Measurements from ENCODE around the gene SDK1. TPM values are rescaled to one million over a fixed set of nuclear protein-coding genes. Genes with fewer than 3 reads are reported as not detected.

SDK1 gene
- total and polyA plus RNA-seq, 2 of the 8 experiments (the other 6 are each of a cell fraction or from before 2014, with no cell fraction given), result 3.3 to 7.2 TPM

GRCh38 chr7:4307316-4308204 lies 1006.5 kb downstream of the SDK1 start:
- Histone ChIP-seq H3K9me3 (ENCODE audit: insufficient read depth in 2 of 2, low read depth in 1 of 2, low read length in 1 of 2) (peaks cover 28 to 52% of the 10 kb centered on the region in 2 experiments; a peak in 2 of 4 replicates), H4K8ac (ENCODE audit: extremely low read depth, insufficient read depth, low read length) (peak overlapping the region; percentile 79; the same call in 1 of the 2 replicates), H3K18ac (ENCODE audit: extremely low read depth, low read length) (no peak overlapping the region), H3K4me3 (ENCODE audit: extremely low read depth in 1 of 4, insufficient read depth in 2 of 4, low read depth in 3 of 4, low read length in 4 of 4) (no peak overlapping the region), H2BK5ac (ENCODE audit: low read depth, low read length) (no peak overlapping the region), H3K79me1 (ENCODE audit: low read depth, low read length) (no peaks in the 10 kb centered on the region), H3K56ac (replicated peaks; ENCODE audit: insufficient read length, low read depth, low read length) (no peak overlapping the region), H2BK15ac (ENCODE audit: low read length) (no peak overlapping the region), H3K4me2 (ENCODE audit: insufficient read depth in 1 of 2, low read depth in 2 of 2, low read length in 2 of 2) (no peak overlapping the region; a peak in 1 of 4 replicates), H3K4me1 (replicated peaks in 1 of 4; ENCODE audit: control insufficient read depth in 3 of 4, insufficient read depth in 4 of 4, low read length in 3 of 4) (no peaks in the 10 kb centered on the region; a peak in 1 of 7 replicates), H4K91ac (replicated peaks; ENCODE audit: insufficient read length, low read length) (no peak overlapping the region), H3K4ac (replicated peaks; ENCODE audit: insufficient read length, low read depth, low read length) (no peak overlapping the region), H2AFZ (ENCODE audit: low read length) (no peak overlapping the region), H4K5ac (ENCODE audit: insufficient read length, low read depth, low read length) (no peak overlapping the region), H3K79me2 (ENCODE audit: control insufficient read depth in 1 of 2, insufficient read depth in 2 of 2, low read length in 2 of 2) (no peaks in the 10 kb centered on the region), H3K23me2 (ENCODE audit: low read depth, low read length) (no peaks in the 10 kb centered on the region), H3K9ac (replicated peaks in 1 of 4; ENCODE audit: extremely low read depth in 1 of 4, low read depth in 3 of 4, low read length in 3 of 4) (no peak overlapping the region), H2AK5ac (ENCODE audit: low read depth, low read length) (no peak overlapping the region), H2BK120ac (replicated peaks; ENCODE audit: low read depth, low read length) (no peak overlapping the region), H2BK12ac (ENCODE audit: low read depth, low read length) (no peak overlapping the region), H3K23ac (ENCODE audit: insufficient read length) (no peak overlapping the region), H3K27ac (ENCODE audit: low read depth, low read length) (no peak overlapping the region), H3K36me3 (ENCODE audit: control insufficient read depth in 2 of 4, insufficient read depth in 4 of 4, low read length in 3 of 4) (no peaks in the 10 kb centered on the region), H2BK20ac (ENCODE audit: low read length) (no peak overlapping the region), H3K14ac (ENCODE audit: insufficient read length) (no peak overlapping the region), H3K27me3 (replicated peaks in 1 of 4; ENCODE audit: control insufficient read depth in 3 of 4, extremely low read depth in 1 of 4, insufficient read depth in 3 of 4, low read length in 3 of 4) (peaks cover 0 to 5% (median 0%) of the 10 kb centered on the region in 4 experiments; a peak in 2 of 7 replicates), H4K20me1 (replicated peaks in 1 of 2; ENCODE audit: control insufficient read depth in 1 of 2, insufficient read depth in 2 of 2, low read length in 2 of 2) (peaks cover 0 to 1% of the 10 kb centered on the region in 2 experiments)
- ChIA-PET POLR2A (ENCODE audit: partially characterized antibody) (no interaction called here), CTCF (ENCODE audit: partially characterized antibody) (interaction anchor here (0.6 kb wide), 2 partner anchors 38 to 1450 kb away, joined by 3 read pairs; no protein-coding TSS in a partner anchor)
- no peak for FAIRE-seq
- DNase-seq (ENCODE audit: low read depth in 1 of 2, low spot score in 2 of 2), result no peak
- 84% methylated on average over 28 of the region's 28 CpGs; no CpG with 5 or more reads in 1 of the 2 experiments for WGBS, 2 experiments (ENCODE audit: extremely low coverage in 1 of 2, insufficient coverage in 1 of 2, insufficient read length in 1 of 2, insufficient replicate concordance in 2 of 2, low coverage in 1 of 2, low lambda C conversion rate in 2 of 2, missing lambda C conversion rate in 1 of 2)
- TF ChIP-seq RXRA (IDR thresholded peaks at IDR 0.05; ENCODE audit: insufficient read depth, low read depth, low read length) (0 out of 2 replicates have a peak, but pooled peaks have one; percentile 75), NANOG (IDR thresholded peaks at IDR 0.05; ENCODE audit: insufficient read depth, low read depth, low read length, poor library complexity, severe bottlenecking) (peak; percentile 70), CBX8 (IDR thresholded peaks at IDR 0.05; ENCODE audit: borderline replicate concordance, low read depth, low read length) (no peak), POU5F1 (IDR thresholded peaks at IDR 0.05; ENCODE audit: low read depth, low read length) (0 out of 2 replicates have a peak, but pooled peaks have one; percentile 14), TCF12 (IDR thresholded peaks at IDR 0.05; ENCODE audit: low read depth, low read length) (peak; percentile 67; the same call in 1 of the 2 replicates)
